Measurements from ENCODE around the gene LY9.
A peak's percentile ranks its signal among the peaks of the same experiment; 100 is the strongest.

The LY9 gene

DNA sequence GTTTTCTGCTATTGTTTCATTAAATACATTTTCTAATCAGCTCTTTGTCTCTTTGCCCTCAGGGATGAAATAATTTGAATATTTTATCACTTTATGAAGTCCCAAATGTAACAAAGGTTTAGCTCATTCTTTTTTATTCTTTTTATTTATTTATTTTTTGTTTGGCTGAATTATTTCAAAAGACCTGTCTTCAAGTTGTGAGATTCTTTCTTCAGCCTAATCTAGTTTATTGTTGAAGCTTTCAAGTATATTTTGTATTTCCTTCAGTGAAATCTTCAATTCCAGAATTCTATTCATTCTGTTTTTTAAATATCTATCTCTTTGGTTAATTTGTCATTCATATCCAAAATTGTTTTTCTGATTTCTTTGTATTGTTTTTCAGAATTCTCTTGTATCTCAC is 10.8 kb downstream of the LY9 start:
- no peak for DNase-seq

DNA sequence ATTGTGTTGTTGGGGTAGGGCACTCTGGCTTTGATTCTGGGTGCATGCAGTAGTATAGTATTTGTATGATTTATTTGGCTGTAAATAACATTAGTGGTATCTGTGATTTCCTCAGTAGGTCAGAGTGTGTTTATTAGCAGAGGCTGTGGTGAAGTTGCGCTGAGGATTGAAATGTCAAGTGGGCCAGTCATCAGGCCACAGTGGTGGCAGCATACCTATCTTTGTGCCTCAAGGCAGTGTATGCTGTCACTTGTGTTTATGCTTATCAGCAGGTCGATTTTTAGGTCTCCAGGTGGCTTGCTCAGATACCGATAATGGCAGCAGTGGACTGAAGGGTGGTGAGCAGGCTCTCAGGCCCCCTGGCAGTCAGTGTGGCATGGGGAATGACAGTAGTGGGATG is 11.3 kb downstream of the LY9 start:
- no peak for DNase-seq

DNA sequence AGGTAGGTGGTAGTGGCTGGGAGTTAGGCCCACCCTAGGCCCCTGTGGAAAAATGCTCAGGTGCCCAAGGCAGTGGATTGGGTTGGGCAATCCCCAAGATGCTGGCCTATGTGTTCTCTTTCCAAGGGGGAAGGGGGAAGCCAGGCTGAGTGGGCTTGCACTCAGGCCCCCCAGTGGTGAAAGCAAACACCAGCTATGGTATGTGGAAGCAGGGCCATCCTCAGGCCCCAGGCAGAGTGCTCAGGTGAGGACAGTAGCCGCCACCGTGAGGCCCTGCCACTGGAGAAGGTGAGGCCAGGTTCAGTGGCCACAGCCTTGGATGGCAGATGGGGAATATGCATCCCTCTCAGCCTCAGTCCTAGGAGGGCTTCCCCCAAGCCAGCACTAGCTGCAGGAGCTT is 11.8 kb downstream of the LY9 start:
- DNase-seq = no peak

DNA sequence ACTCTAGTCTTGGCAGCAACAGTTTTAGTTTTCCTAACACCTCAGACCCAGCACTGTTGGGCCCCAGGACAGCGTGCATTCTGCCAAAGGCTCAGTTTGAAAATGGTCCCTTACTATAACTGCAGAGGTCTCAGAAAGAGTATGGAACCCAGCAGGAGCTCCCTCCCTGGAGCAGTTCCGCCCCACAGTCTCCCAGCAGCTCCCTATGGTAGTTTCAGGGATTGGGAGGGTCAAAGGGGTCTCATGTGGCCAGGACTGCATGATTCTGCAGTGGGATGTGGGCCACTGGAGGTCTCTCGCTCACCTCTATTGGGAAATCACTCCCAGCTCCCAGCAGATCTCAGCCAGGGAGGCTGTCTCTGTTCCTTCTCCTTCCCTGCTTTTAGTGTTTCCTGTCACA is 12.3 kb downstream of the LY9 start:
- DNase-seq = no peak

DNA sequence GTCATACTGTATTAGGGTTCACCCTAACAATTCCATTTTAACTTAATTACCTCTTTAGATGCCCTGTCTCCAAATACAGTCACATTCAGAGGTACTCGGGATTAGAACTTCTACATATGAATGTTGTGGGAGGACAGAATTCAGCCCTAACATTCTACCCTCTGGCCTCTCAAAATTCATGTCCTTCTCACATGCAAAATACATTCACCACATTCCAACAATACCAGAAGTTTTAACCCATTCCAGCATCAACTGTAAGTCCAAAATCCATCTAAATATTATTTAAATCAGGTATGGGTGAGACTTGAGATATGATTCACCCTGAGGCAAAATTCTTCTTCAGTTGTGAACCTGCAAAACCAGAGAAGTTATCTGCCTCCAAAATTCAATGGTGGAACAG is 14.5 kb downstream of the LY9 start:
- DNase-seq = no peak

DNA sequence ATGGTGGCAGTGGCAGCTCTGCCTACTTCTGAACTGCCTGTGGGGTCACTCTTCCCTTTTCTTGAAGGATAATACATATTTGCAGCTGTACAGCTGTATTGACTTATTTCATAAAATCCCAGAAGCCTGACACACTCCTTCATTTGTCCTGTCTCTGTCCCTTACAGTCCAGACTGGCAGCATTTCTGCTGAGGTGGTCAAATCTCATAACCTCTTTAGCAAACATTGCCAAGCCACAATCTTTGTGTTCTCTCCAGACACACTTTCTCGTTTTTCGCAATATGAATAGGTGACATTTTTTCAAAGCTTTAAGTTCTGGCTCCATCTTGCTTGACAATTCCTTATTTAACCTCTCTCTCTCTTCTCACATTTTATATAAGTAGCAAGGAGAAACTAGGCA is 15.2 kb downstream of the LY9 start:
- DNase-seq = no peak

DNA sequence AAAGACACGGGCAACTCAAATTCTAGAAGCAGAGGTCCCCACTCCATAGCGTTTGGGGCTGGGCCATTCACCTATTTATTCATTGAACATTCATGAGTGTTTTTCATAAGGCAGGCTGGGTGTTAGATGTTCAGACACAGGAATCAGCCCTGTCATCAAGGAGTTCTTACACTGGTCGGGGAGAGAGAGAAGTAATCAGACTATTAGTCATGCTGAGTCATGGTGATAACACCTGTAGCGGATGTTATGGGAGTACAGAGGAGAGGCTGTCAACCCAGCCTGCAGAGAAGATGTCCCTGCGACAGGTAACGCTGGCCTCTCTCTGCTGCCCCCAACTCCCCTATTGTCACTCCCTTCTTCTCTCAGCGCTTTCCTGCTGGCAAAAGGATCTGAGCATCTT is 17.2 kb downstream of the LY9 start:
- DNase-seq = no peak

DNA sequence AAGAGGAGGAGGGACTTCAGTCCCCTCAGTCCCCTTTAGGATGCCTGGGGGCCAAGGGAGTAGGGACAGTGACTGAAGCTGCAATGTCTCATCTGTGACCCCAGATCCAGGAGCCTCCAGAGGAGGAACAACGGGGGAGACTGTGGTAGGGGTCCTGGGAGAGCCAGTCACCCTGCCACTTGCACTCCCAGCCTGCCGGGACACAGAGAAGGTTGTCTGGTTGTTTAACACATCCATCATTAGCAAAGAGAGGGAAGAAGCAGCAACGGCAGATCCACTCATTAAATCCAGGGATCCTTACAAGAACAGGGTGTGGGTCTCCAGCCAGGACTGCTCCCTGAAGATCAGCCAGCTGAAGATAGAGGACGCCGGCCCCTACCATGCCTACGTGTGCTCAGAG is 18.3 kb downstream of the LY9 start:
- DNase-seq = no peak

DNA sequence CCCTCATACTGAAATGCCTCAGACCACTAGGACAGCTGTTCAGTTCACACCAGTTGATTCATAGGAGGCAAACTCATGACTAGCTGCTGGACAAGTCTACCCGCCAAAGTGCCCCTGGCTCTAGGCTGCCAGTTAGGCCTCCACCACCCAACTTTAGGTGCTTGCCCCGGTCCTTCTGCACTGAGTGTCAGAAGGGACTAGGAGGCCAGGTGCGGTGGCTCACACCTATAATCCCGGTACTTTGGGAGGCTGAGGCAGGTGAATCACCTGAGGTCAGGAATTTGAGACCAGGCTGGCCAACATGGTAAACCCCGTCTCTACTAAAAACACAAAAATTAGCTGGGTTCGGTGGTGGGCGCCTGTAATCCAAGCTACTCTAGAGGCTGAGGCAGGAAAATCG is 18.9 kb downstream of the LY9 start:
- no peak for DNase-seq

DNA sequence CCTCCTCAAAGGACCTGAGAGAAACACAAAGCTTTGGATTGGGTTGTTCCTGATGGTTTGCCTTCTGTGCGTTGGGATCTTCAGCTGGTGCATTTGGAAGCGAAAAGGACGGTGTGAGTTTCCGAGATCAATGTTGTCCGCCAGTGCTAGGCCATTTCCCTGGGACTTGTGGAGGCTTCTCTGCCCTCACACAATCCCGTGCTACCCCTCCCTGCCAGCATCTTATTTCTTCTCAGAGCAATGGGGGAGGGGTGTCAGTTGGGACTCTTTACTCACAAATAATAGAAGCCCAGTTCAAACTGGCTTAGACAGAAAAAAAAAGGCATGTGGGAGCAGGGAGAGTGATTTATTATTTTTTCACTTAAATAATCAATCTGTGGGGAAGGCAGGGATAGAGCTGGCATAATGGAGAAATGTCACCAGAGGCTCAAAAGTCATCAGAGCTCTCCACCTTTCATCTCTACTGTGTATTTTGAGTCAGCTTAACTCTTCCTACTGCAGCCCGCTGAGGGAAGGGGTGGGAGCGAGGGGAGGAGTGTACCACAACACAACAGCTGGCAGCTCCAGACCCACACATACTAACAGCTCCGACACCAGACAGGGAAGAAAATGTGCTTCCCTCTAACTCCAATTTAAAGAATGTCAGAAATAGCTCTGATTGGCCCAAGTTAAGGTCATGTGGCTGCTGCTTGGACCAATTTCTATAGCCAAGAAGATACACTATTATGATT is 22.4 kb downstream of the LY9 start:
- DNase-seq = no peak

DNA sequence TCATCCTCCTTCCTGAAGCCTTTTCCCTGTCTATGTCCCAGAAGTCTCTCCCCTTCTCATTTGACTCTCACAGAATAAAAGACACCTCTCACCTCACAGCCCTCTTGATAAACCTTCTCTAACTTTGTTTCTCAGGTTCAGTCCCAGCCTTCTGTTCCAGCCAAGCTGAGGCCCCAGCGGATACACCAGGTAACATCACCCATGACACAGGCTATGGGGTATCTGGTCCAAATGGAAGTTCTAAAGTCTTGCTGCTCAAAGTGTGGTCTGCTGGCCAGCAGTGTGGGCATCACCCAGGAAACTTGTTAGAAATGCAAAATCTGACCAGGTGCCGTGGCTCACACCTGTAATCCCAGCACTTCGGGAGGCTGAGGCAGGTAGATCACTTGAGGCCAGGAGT is 23.2 kb downstream of the LY9 start:
- DNase-seq = no peak

DNA sequence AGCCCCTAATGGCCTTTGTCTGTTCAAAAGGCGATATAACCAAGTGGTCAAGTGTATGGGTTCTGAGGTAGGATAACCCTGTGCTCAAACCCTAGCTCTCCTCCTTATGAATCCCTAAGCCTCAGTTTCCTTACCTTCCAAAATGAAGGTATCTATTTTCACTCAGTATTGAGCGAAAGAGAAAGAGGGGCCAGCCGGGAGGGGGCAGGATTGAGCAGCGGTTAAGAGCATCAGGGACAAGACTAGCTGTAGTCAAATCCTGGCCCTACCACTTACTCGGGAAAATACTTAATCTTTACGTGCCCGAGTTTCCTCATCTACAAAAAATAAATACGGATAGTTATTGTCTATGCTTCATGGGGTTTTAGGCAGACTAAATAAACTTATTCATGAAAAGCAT is 25.7 kb downstream of the LY9 start:
- no peak for DNase-seq

DNA sequence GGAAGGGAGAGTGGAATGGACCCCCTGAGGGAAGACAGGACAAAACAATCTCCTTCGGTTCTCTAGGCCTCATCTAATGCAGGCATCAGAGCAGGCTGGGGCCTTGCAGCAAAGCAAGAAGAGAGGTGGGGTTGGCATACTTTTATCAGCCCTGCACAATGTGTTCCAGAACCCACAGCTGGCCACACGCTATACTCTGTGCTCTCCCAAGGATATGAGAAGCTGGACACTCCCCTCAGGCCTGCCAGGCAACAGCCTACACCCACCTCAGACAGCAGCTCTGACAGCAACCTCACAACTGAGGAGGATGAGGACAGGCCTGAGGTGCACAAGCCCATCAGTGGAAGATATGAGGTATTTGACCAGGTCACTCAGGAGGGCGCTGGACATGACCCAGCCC is 27.3 kb downstream of the LY9 start:
- DNase-seq = no peak

DNA sequence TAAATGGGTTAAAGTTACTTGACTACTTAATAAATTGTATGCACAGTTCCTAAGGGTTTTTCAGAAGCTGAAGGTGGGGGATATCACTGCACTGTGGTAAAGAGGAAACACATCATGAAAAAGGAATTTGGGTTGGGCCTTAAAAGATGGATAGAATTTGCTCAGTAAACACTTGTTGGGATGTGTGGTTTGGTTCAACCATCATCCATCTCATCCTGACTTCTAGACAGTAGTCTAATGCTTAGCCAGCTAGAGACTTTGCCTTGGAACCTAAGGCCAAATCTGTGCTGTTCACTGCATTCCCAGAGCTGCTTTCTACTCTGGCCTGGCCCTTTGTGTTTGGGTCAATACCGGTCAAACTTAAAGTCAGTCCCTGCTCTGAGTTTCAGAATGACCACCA is 30.6 kb downstream of the LY9 start:
- DNase-seq = no peak

DNA sequence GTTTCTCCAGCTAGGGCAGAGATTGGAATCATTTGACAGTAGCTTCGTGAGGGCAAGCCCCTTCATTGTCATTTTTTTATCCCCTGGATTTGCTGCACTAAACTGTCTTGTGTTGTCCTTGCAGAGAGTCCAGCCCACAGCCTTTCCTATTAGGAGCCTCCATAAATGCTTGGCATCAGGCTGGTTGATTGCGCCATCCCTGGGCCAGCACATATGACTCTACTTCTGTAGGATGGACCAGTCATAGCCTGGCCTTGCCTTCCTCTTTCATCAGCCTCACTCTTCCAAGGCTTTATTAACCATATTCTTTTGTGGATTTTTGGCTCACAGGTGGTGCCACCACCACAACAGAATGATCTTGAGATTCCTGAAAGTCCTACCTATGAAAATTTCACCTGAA is 31.4 kb downstream of the LY9 start:
- no peak for DNase-seq

DNA sequence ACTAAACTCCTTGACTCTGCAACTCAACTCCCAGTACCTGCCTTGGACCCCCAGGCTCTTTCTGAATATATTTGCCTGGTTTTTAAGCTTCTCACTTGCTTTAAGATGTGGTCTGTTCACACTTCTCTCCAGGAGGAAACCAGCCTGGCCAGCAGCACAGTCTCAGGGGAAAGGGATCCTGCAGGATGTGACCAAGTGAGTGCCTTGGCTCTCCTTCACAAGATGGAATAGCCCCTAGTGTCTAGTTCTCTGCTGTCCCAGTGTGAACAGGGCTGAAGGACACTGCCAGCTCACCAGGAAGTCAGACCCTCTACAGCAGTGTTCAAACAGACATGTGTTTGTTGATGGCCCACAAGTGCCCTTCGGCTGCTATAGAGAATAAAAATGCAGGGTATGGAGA is 33.8 kb downstream of the LY9 start:
- no peak for DNase-seq

DNA sequence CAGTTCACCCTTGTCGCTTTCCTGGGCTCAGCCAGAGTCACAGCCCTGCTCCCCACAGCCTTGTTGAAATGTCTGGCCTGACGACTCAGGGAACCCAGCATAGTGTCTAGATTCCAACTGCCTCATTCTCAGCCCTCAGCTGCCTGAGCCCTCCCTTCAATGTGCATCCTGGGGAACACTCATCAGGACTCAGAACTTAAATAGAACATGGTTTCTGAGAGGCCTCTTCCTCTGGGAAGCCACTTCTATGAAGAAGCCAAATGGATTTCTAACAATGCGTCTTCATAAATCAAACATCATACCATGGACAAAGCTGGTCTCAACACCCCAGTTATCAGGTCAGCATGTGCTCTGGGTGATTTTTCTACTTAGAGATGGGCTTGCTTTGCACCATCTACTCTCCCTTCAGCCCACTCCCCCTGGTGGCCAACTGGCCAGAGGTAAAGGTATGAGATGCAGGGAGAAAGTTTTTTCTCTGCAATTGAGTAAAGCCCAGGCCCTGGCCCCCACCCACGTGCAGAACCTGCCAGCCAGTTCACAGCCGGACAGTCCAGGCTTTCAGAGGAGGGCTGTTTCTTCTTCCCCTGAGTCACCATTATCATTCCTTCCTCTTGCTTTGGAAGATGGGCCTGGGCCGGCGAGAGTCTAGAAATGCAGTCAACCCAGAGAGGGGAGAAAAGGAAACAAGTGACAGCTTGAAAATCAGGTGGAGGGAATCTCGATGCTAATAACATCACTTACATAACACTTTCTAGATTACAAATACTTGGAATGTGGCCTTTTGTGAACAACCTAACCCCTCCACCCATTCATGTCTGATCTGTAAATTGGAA is 34.6 kb downstream of the LY9 start:
- DNase-seq = no peak

DNA sequence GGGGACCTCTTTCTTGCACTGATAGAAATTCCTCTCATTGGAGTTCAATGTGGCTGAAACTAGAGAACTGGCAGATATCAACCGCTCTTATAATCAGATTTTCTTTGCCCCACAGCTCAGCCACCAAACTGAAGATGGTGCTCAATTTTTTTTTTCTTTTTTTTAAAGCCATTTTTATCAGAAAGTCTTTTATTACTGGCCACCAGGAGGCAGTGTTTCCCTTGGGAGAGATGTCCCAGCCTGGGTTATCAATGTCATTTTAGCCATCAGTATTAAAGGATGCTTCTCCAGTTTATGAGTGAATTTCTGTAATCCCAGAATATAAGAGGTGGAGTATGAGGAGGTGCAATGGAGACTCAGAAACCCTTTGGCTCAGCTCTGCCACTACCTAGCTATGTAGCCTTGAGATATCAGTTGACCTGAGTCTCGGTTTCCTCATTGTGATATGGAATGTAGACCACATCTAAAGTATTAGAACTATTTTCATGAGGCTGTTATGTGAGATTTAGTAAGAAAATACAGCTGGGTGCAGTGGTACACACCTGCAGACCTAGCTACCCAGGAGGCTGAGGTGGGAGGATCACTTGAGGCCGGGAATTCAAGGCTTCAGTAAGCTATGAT is 39.1 kb downstream of the LY9 start:
- DNase-seq = peak; percentile 25

DNA sequence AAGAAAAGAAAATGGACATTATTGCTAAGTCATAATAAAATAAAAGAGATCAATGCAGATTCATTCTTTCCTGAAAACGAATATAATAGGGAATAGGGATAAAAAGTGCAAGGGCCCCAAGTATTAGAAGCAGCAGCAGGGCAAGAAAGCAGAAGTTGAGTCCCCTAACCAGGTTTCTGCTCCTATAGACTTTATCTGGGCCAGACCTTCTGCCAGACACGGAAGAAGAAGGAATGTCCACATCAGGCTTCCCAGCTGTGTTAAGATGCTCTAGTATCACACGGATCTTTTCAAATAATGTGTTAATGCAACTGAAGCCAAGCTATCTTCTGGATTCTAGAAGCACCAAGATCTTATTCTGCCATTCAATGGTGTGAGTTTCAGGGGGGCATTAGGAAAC is 39.8 kb downstream of the LY9 start:
- DNase-seq = no peak

DNA sequence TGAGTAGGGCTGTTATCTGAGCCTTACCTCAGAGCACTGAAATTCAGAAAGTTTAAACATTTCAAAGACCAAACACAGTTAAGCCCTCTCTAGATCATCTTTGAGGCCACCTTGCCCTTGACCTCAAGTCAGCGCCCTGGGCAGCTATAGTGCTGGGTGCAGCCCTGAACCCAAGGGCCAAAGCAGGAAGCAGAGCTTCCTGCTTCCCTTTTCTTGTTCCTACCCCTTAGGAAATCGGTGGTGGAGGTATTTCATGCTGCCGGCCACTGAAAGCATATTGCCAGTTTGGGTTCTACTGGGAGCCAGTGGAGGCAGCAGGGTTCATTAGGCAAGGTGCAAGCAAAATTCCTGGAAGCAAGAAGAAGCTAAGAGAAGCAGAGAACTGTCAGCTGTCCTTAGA is 40.6 kb downstream of the LY9 start:
- no peak for DNase-seq

DNA sequence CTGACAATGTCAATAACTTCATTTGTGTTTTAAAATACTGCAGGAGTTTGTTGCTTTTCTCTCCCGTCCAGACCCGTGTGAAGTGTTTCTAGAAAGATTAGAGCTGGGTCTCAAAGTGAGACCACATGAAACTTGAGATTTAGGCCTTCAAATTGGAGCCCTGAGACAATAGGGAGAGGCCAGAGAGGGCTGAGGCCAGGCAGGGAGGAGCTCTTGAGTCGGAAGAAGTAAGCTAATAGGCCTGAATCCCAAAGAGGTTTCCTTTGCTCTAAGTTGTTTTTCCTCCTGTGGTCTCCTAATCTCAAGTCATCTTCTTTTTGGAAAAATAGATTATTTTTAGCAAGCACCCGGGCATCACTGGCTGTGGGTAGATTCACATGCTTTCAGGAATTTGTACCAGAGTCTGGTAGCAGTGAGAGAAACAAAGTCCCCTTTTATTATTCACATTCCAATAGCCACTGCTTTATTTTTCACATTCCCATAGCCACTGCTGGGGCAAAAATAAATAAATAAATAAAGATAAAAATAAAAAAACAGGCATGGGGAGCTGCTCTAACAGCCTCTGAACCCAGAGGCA is 41.1 kb downstream of the LY9 start:
- DNase-seq = no peak

DNA sequence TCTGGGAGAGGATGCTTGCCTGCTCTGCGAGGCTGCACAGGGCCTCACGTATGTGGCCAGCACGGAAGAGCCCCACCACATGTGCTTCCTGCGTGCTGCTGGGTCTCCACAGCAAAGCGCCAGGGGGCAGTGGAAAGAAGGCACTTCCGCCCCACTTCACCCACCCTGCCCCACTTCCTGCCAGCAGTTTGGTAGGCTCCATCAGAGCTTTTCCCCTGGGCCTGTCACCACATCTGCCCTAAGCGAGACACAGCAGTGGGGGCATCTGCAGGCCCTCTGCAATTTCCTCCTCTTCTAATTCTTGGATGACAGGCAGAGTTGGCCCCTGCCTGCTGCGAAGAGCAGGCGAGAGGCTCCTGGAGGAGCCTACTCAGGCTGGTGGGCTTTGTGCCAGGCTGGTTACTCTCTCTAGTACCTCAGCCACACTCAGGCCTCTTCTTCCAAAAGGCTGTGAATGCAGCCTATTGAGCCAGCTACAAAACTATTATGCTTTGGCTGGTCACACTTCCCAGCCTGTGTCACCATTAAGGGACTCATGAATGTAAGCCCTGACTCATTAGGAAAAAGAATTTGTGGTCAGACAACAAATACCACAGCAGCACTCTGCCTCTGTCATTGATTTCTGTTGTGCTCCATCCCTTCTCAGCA is 41.7 kb downstream of the LY9 start:
- DNase-seq = no peak

DNA sequence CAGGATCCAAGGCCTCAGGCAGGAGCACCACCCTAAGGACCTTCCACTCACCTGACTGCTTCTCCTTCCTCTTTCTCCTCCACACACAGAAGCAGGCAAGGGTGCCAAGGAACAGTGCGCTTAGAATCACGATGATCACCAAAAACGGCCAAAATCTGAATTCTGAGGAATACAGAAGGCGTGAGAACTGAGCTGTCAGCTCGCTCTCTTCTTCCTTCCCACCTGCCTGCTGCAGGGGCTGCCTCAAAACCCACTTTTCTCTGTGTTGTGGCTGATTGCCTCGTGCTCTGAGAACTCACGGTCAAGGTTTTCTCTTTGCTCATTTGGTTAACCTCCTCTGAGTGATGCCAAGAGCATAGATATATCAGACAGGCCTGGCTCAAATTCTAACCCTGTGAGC is 42.9 kb downstream of the LY9 start:
- no peak for DNase-seq

Measured in NCI-H1694 (cell line).